ENCODE data around the gene WBP2. TPM values are rescaled to one million over a fixed set of nuclear protein-coding genes. Genes with fewer than 3 reads are reported as not detected.

The WBP2 gene
- total RNA-seq, 1 donor from 2014 or later, result 72.6 TPM

- Mint-ChIP-seq H3K9me3 (ENCODE audit: unreplicated experiment) (no peaks in the 10 kb centered on the region), H3K4me3 (ENCODE audit: unreplicated experiment) (peak within 1 kb of the TSS; percentile 87), H3K27me3 (ENCODE audit: low read depth, unreplicated experiment) (no peaks in the 10 kb centered on the region), H3K4me1 (ENCODE audit: low read depth, unreplicated experiment) (peaks cover 11% of the 10 kb centered on the region), H3K36me3 (ENCODE audit: low read depth, unreplicated experiment) (peaks cover 4% of the 10 kb centered on the region), H3K27ac (ENCODE audit: unreplicated experiment) (peak within 1 kb of the TSS; percentile 91)
- Histone ChIP-seq H3K79me2 (ENCODE audit: insufficient read depth, low read length) (peaks cover 19% of the 10 kb centered on the region), H3K36me3 (ENCODE audit: insufficient read depth, low read length) (peaks cover 11% of the 10 kb centered on the region), H3K27ac (ENCODE audit: low read depth, low read length) (peak within 1 kb of the TSS; percentile 81), H4K20me1 (ENCODE audit: insufficient read depth, low read length) (peaks cover 26% of the 10 kb centered on the region), H3K4me2 (ENCODE audit: low read length) (peak within 1 kb of the TSS; percentile 84), H3K4me1 (ENCODE audit: insufficient read depth, low read length) (peaks cover 12% of the 10 kb centered on the region), H3K9ac (ENCODE audit: low read length) (peak within 1 kb of the TSS; percentile 89), H3K9me3 (ENCODE audit: insufficient read depth, low read depth, low read length) (no peaks in the 10 kb centered on the region), H2AFZ (ENCODE audit: low read depth, low read length) (peak within 1 kb of the TSS; percentile 92), H3K4me3 (ENCODE audit: insufficient read depth, low read depth, low read length) (peak within 1 kb of the TSS; percentile 74), H3K27me3 (ENCODE audit: insufficient read depth, low read length) (no peaks in the 10 kb centered on the region)
- DNase-seq (ENCODE audit: low read depth) (peak; percentile 51), FAIRE-seq (no peak)
- TF ChIP-seq CTCF (IDR thresholded peaks at IDR 0.05; ENCODE audit: insufficient read depth, low read depth, low read length), result no peak
- TF ChIP-seq EZH2 (IDR thresholded peaks at IDR 0.05; ENCODE audit: insufficient read depth, low read length), result no peak
These were observed 41.5 kb upstream of the WBP2 start, which contains the start of gene TRIM65 for GRCh38 chr17:75896415-75897159. Gene TRIM65, minus strand, starts transcription at chr17:75896951. Its CDS starts 14 bp downstream, at chr17:75896937.

- peak overlapping the region; percentile 44 for H2AFZ ChIP-seq (ENCODE audit: low read depth, low read length)
- H4K20me1 ChIP-seq (ENCODE audit: insufficient read depth, low read length), result peaks cover 26% of the 10 kb centered on the region
- peaks cover 19% of the 10 kb centered on the region for H3K79me2 ChIP-seq (ENCODE audit: insufficient read depth, low read length)
- peaks cover 5% of the 10 kb centered on the region for H3K36me3 Mint-ChIP-seq (ENCODE audit: low read depth, unreplicated experiment)
- H3K9me3 ChIP-seq (ENCODE audit: insufficient read depth, low read depth, low read length), result no peaks in the 10 kb centered on the region
- H3K4me1 ChIP-seq (ENCODE audit: insufficient read depth, low read length), result peaks cover 12% of the 10 kb centered on the region
- peak overlapping the region; percentile 81 for H3K27ac ChIP-seq (ENCODE audit: low read depth, low read length)
- no peaks in the 10 kb centered on the region for H3K27me3 Mint-ChIP-seq (ENCODE audit: low read depth, unreplicated experiment)
- H3K9ac ChIP-seq (ENCODE audit: low read length), result peak overlapping the region; percentile 89
- FAIRE-seq (no peak), DNase-seq (ENCODE audit: low read depth) (no peak)
- peaks cover 11% of the 10 kb centered on the region for H3K4me1 Mint-ChIP-seq (ENCODE audit: low read depth, unreplicated experiment)
- H3K4me3 ChIP-seq (ENCODE audit: insufficient read depth, low read depth, low read length), result peak overlapping the region; percentile 74
- TF ChIP-seq CTCF (IDR thresholded peaks at IDR 0.05; ENCODE audit: insufficient read depth, low read depth, low read length) (peak; percentile 24), EZH2 (IDR thresholded peaks at IDR 0.05; ENCODE audit: insufficient read depth, low read length) (no peak)
- H3K9me3 Mint-ChIP-seq (ENCODE audit: unreplicated experiment), result no peaks in the 10 kb centered on the region
- H3K27me3 ChIP-seq (ENCODE audit: insufficient read depth, low read length), result no peaks in the 10 kb centered on the region
- H3K4me3 Mint-ChIP-seq (ENCODE audit: unreplicated experiment), result peak overlapping the region; percentile 87
- H3K36me3 ChIP-seq (ENCODE audit: insufficient read depth, low read length), result peaks cover 7% of the 10 kb centered on the region
- peak overlapping the region; percentile 84 for H3K4me2 ChIP-seq (ENCODE audit: low read length)
- H3K27ac Mint-ChIP-seq (ENCODE audit: unreplicated experiment), result peak overlapping the region; percentile 91
These were observed 40.4 kb upstream of the WBP2 start for GRCh38 chr17:75895370-75896155.
